HG03025 (cell line): Measurements from ENCODE around the gene SH3PXD2A.

ENCODE experiments used
- ATAC-seq: cut with Tn5 transposase; IDR thresholded peaks from one replicate; pipeline ENCODE4 v1.9.1; 2021; ENCODE audit warnings: mild to moderate bottlenecking, moderate library complexity; ENCODE audit not compliant: unreplicated experiment, low FRiP score

SH3PXD2A gene

GRCh38 chr10:103836861-103837260, 18.5 kb downstream of the SH3PXD2A start:
- no peak for ATAC-seq

GRCh38 chr10:103836273-103836672, 19.1 kb downstream of the SH3PXD2A start:
- no peak for ATAC-seq

GRCh38 chr10:103835096-103836050, 20.0 kb downstream of the SH3PXD2A start:
- no peak for ATAC-seq

GRCh38 chr10:103834436-103835095, 20.8 kb downstream of the SH3PXD2A start:
- no peak for ATAC-seq

GRCh38 chr10:103833731-103834365, 21.5 kb downstream of the SH3PXD2A start:
- ATAC-seq = no peak

GRCh38 chr10:103832806-103833205, 22.6 kb downstream of the SH3PXD2A start:
- ATAC-seq = no peak

GRCh38 chr10:103829838-103830465, 25.4 kb downstream of the SH3PXD2A start:
- no peak for ATAC-seq

- no peak for ATAC-seq
Measured at GRCh38 chr10:103829278-103829677, 26.1 kb downstream of the SH3PXD2A start.

- ATAC-seq = no peak
Measured at GRCh38 chr10:103828587-103829197, 26.7 kb downstream of the SH3PXD2A start.

GRCh38 chr10:103828107-103828506, 27.3 kb downstream of the SH3PXD2A start:
- ATAC-seq = no peak

- ATAC-seq = no peak
Measured at GRCh38 chr10:103826885-103827284, 28.5 kb downstream of the SH3PXD2A start.

GRCh38 chr10:103824281-103824680, 31.1 kb downstream of the SH3PXD2A start:
- no peak for ATAC-seq

- ATAC-seq = no peak
Measured at GRCh38 chr10:103823706-103824272, 31.6 kb downstream of the SH3PXD2A start.

GRCh38 chr10:103822800-103823199, 32.6 kb downstream of the SH3PXD2A start:
- no peak for ATAC-seq

- ATAC-seq = no peak
Measured at GRCh38 chr10:103822107-103822716, 33.2 kb downstream of the SH3PXD2A start.

- no peak for ATAC-seq
Measured at GRCh38 chr10:103820101-103821062, 35.0 kb downstream of the SH3PXD2A start.

GRCh38 chr10:103819493-103819892, 35.9 kb downstream of the SH3PXD2A start:
- ATAC-seq = no peak

- ATAC-seq = no peak
Measured at GRCh38 chr10:103818765-103819374, 36.5 kb downstream of the SH3PXD2A start.
